ENCODE measurements around the gene AGPAT4.
"Not testable (repeated sequence)": the region's sequence is repeated elsewhere in the genome, so short reads cannot be mapped to it uniquely, and the experiment has no call there.

The AGPAT4 gene

GRCh38 chr6:161125591-161125990 lies 148.3 kb downstream of the AGPAT4 start:
- no peak overlapping the region for H3K4me3 ChIP-seq (ENCODE audit: low read length)
- DNase-seq (ENCODE audit: low read depth) = no peak
- TF ChIP-seq, protein P1, sequence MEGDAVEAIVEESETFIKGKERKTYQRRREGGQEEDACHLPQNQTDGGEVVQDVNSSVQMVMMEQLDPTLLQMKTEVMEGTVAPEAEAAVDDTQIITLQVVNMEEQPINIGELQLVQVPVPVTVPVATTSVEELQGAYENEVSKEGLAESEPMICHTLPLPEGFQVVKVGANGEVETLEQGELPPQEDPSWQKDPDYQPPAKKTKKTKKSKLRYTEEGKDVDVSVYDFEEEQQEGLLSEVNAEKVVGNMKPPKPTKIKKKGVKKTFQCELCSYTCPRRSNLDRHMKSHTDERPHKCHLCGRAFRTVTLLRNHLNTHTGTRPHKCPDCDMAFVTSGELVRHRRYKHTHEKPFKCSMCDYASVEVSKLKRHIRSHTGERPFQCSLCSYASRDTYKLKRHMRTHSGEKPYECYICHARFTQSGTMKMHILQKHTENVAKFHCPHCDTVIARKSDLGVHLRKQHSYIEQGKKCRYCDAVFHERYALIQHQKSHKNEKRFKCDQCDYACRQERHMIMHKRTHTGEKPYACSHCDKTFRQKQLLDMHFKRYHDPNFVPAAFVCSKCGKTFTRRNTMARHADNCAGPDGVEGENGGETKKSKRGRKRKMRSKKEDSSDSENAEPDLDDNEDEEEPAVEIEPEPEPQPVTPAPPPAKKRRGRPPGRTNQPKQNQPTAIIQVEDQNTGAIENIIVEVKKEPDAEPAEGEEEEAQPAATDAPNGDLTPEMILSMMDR (IDR thresholded peaks at IDR 0.05; ENCODE audit: insufficient read depth, low read depth, low read length, missing control alignments) = no peak

GRCh38 chr6:161123319-161123718 lies 150.5 kb downstream of the AGPAT4 start:
- H3K4me3 ChIP-seq (ENCODE audit: low read length); DNase-seq (ENCODE audit: low read depth): not testable (repeated sequence)

DNA sequence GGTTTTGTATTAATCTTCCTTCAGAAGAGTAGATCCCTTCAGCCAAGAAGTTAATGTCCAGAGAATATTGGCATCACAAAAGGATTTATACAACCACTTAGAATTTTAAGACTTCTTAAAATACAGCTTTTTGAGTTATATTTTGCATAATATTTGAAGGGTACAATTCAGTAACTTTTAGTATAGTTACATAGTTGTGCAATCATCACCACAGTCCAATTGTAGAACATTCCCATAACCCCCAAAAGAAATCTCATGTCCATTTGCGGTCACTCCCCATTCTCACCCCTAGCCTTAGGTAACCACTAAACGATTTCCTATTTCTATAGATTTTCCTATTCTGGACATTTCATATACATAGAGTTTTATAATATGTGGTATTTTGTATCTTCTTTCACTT lies 155.9 kb downstream of the AGPAT4 start:
- no peak for DNase-seq (ENCODE audit: low read depth)
- no peak overlapping the region for H3K4me3 ChIP-seq (ENCODE audit: low read length)
- TF ChIP-seq, protein P1 (IDR thresholded peaks at IDR 0.05; ENCODE audit: insufficient read depth, low read depth, low read length, missing control alignments) = no peak

- TF ChIP-seq, protein P1 (IDR thresholded peaks at IDR 0.05; ENCODE audit: insufficient read depth, low read depth, low read length, missing control alignments) = no peak
- DNase-seq (ENCODE audit: low read depth) = no peak
Measured at GRCh38 chr6:161117308-161117707, 156.6 kb downstream of the AGPAT4 start.

DNA sequence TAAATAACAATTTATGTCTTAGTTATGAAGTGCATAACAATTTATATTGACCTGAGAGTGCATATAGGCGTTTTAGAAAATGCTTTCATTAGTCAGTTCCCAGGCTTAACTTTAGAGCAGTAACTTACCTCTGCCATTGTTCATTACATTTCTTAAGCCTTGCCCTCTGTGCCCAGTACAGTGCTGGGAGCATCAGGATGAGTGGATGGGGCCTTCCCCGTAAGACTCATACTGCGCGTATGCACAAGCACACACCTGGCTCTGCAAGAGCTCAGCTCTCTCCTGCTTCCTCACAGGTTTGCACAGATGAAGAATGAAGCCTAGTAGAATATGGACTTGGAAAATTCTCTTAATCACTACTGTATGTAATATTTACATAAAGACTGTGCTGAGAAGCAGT lies 157.3 kb downstream of the AGPAT4 start:
- no peak for DNase-seq (ENCODE audit: low read depth)
- TF ChIP-seq, protein P1 (IDR thresholded peaks at IDR 0.05; ENCODE audit: insufficient read depth, low read depth, low read length, missing control alignments) = no peak
- H3K4me3 ChIP-seq (ENCODE audit: low read length) = no peak overlapping the region

More at GRCh38 chr6:161117308-161117707, 156.6 kb downstream of the AGPAT4 start:
- H3K4me3 ChIP-seq (ENCODE audit: low read length) = no peak overlapping the region

DNA sequence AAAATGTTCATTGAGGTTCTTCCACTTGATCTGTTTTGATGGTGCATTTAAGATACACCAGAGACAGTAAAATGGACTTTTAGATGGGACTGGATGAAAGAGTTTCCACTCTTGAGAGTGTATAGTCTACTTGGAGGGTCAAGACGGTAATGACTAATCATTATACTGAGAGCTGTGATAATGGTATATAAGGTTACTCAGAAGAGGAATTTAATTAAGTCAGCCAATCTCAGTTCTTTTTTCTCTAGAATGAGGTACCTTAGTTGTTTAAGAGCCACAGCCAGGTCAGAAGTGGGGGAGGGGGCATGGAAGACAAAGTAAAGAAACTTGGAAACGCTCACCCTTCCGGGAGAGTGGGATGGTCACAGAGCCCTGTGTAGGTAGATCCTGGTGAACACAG lies 158.4 kb downstream of the AGPAT4 start:
- DNase-seq (ENCODE audit: low read depth) = no peak
- H3K4me3 ChIP-seq (ENCODE audit: low read length) = no peak overlapping the region
- TF ChIP-seq, protein P1 (IDR thresholded peaks at IDR 0.05; ENCODE audit: insufficient read depth, low read depth, low read length, missing control alignments) = no peak

GRCh38 chr6:161111261-161111660 lies 162.6 kb downstream of the AGPAT4 start:
- no peak for DNase-seq (ENCODE audit: low read depth)
- TF ChIP-seq, protein P1 (IDR thresholded peaks at IDR 0.05; ENCODE audit: insufficient read depth, low read depth, low read length, missing control alignments) = no peak
- H3K4me3 ChIP-seq (ENCODE audit: low read length) = no peak overlapping the region
